ENCODE data around the gene ZDHHC5. TPM values are rescaled to one million over a fixed set of nuclear protein-coding genes. Genes with fewer than 3 reads are reported as not detected.

ZDHHC5 gene
- total and polyA plus RNA-seq, 2 of the 13 experiments (the other 11 are each of a cell fraction or from before 2014, with no cell fraction given) = 26.6 to 34.0 TPM

GRCh38 chr11:57639321-57640067 lies 28.4 kb upstream of the ZDHHC5 start (continued):
- TF ChIP-seq ZNF570 (CRISPR knock-in tag; IDR thresholded peaks at IDR 0.05; ENCODE audit: borderline replicate concordance) (no peak), MEIS1 (CRISPR knock-in tag; IDR thresholded peaks at IDR 0.05; ENCODE audit: borderline replicate concordance) (0 out of 2 replicates have a peak, but pooled peaks have one; percentile 26), ZNF691 (CRISPR knock-in tag; IDR thresholded peaks at IDR 0.05; ENCODE audit: borderline replicate concordance, low read depth) (no peak; the same call in 1 of the 2 replicates), TP53 (CRISPR knock-in tag; conservative IDR thresholded peaks at IDR 0.05) (no peak), SNRNP70 (IDR thresholded peaks at IDR 0.05; ENCODE audit: low read depth, low read length) (no peak), MIER3 (CRISPR knock-in tag; IDR thresholded peaks at IDR 0.05; ENCODE audit: borderline replicate concordance) (no peak), ZFP1 (CRISPR knock-in tag; IDR thresholded peaks at IDR 0.05) (no peak), ZSCAN9 (CRISPR knock-in tag; IDR thresholded peaks at IDR 0.05; ENCODE audit: borderline replicate concordance) (no peak), ZNF557 (CRISPR knock-in tag; IDR thresholded peaks at IDR 0.05) (no peak), ZNF234 (CRISPR knock-in tag; conservative IDR thresholded peaks at IDR 0.05) (no peak), HMGXB3 (CRISPR knock-in tag; IDR thresholded peaks at IDR 0.05; ENCODE audit: borderline replicate concordance) (no peak), POGK (CRISPR knock-in tag; conservative IDR thresholded peaks at IDR 0.05) (0 out of 2 replicates have a peak, but pooled peaks have one; percentile 68), SP5 (CRISPR knock-in tag; IDR thresholded peaks at IDR 0.05; ENCODE audit: borderline replicate concordance, low read depth) (peak; percentile 75), ZNF558 (CRISPR knock-in tag; IDR thresholded peaks at IDR 0.05; ENCODE audit: borderline replicate concordance) (no peak), SOX13 (IDR thresholded peaks at IDR 0.05) (no peak), SOX13 (CRISPR knock-in tag; conservative IDR thresholded peaks at IDR 0.05 in 1 of 2, IDR thresholded peaks at IDR 0.05 in 1 of 2) (peak in 1 of 2 experiments; percentile 34; a peak in 1 of 4 replicates)
- TF ChIP-seq, protein P1, sequence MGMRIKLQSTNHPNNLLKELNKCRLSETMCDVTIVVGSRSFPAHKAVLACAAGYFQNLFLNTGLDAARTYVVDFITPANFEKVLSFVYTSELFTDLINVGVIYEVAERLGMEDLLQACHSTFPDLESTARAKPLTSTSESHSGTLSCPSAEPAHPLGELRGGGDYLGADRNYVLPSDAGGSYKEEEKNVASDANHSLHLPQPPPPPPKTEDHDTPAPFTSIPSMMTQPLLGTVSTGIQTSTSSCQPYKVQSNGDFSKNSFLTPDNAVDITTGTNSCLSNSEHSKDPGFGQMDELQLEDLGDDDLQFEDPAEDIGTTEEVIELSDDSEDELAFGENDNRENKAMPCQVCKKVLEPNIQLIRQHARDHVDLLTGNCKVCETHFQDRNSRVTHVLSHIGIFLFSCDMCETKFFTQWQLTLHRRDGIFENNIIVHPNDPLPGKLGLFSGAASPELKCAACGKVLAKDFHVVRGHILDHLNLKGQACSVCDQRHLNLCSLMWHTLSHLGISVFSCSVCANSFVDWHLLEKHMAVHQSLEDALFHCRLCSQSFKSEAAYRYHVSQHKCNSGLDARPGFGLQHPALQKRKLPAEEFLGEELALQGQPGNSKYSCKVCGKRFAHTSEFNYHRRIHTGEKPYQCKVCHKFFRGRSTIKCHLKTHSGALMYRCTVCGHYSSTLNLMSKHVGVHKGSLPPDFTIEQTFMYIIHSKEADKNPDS (CRISPR knock-in tag; IDR thresholded peaks at IDR 0.05) = no peak
- TF ChIP-seq, protein P2, sequence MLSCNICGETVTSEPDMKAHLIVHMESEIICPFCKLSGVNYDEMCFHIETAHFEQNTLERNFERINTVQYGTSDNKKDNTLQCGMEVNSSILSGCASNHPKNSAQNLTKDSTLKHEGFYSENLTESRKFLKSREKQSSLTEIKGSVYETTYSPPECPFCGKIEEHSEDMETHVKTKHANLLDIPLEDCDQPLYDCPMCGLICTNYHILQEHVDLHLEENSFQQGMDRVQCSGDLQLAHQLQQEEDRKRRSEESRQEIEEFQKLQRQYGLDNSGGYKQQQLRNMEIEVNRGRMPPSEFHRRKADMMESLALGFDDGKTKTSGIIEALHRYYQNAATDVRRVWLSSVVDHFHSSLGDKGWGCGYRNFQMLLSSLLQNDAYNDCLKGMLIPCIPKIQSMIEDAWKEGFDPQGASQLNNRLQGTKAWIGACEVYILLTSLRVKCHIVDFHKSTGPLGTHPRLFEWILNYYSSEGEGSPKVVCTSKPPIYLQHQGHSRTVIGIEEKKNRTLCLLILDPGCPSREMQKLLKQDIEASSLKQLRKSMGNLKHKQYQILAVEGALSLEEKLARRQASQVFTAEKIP (CRISPR knock-in tag; IDR thresholded peaks at IDR 0.05; ENCODE audit: borderline replicate concordance) = no peak
